Lower leg skin (tissue), 4 donors: ENCODE data around the gene MED20. TPM values are rescaled to one million over a fixed set of nuclear protein-coding genes. Genes with fewer than 3 reads are reported as not detected.

Experiments used
- DNase-seq, 2 donors: peaks; one replicate each; pipeline ENCODE4 v3.0.0-alpha.2; 2019; ENCODE audit warnings: low spot score in 2 of 2
- H3K4me3 ChIP-seq: fragments of 200-600 bp; sonication (generic); 2 replicates; pipeline ENCODE4 v1.5.1; 2017; ENCODE audit warnings: mild to moderate bottlenecking, low read depth; ENCODE audit not compliant: poor library complexity, severe bottlenecking
- CTCF ChIP-seq, 3 donors: fragments of 450-650 bp; IDR thresholded peaks; one replicate each; pipeline ENCODE4 v1.5.1; 2016; ENCODE audit warnings: antibody characterized with exemption in 3 of 3, mild to moderate bottlenecking in 3 of 3, moderate library complexity in 2 of 3
- POLR2A ChIP-seq, 2 donors: fragments of 450-650 bp; IDR thresholded peaks; one replicate each; pipeline ENCODE4 v1.6.1; 2016 to 2017; ENCODE audit warnings: antibody characterized with exemption in 2 of 2, mild to moderate bottlenecking in 1 of 2, moderate library complexity in 1 of 2
- WGBS, 2 donors: methylation state at CpG; one replicate each; pipeline ENCODE4 v1.1.5; 2018; 5-methylcytosine and 5-hydroxymethylcytosine counted together
- intact Hi-C: fragments of 100-400 bp; cut with DNase I; formaldehyde crosslinking; loops from one replicate; pipeline ENCODE4 v1.15.0; 2023; ENCODE audit warnings: low total_unique reads
- total RNA-seq, 4 donors: library from RNA; depleted of rRNA; stranded (reverse); fragments of >200 nt; gene quantifications; one replicate each; pipeline ENCODE4 v1.1.0, GENCODE V29; 2016

MED20 gene
- total RNA-seq, 4 donors from 2014 or later: 5.7 to 11.5 (median 9.8) TPM

GRCh38 chr6:41939176-41939847 is 18.4 kb upstream of the MED20 start:
- 40 to 44% methylated on average over 9 to 11 of the region's 11 CpGs for WGBS, 2 donors
- intact Hi-C loops: loop anchor here (10.0 kb wide), 1 partner anchor 235 kb away; the partner anchor contains the start of gene GUCA1A
- TF ChIP-seq POLR2A (IDR thresholded peaks at IDR 0.05) (no peak), CTCF (IDR thresholded peaks at IDR 0.05) (no peak)
- peak in 1 of 2 donors; percentile 89 for DNase-seq
- H3K4me3 ChIP-seq: no peak overlapping the region

DNA sequence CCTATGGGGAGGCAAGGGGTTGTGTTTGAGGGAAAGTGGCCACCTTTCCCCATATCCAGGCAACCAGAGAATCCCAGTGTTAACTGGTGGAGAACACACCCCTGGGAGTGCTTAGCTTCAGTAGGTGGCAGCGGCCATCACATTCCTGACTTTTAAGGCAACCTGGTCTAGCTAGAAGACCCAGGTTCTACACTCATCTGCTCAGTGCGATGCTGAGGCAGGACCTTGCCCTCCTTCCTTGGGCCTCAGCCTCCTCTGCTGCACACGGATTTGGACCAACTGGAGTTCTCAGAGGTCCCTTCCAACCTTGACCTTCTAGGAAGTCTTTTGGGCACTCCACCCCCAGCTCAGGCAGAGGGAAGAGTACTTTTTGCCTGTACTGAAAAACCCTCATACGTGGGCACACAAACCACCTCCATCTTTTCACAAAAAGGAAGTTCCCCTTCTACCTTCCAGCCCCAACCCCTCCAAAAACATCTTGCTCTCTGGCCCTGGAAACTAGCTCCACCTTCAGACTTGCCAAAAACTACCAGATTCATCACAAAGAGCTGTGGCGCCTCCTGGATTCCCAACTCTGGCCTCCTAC is 17.7 kb upstream of the MED20 start:
- no peak for TF ChIP-seq POLR2A (IDR thresholded peaks at IDR 0.05)
- no peak for TF ChIP-seq CTCF (IDR thresholded peaks at IDR 0.05)
- 65 to 67% methylated on average over 5 of the region's 5 CpGs for WGBS, 2 donors
- DNase-seq: no peak
- H3K4me3 ChIP-seq: no peak overlapping the region
- intact Hi-C loops: loop anchor here (10.0 kb wide), 1 partner anchor 236 kb away; the partner anchor contains the start of gene GUCA1A

- H3K4me3 ChIP-seq: no peak overlapping the region
- intact Hi-C loops: loop anchor here (10.0 kb wide), 1 partner anchor 237 kb away; the partner anchor contains the start of gene GUCA1A
- WGBS, 2 donors: 52 to 54% methylated on average over 4 of the region's 4 CpGs
- TF ChIP-seq POLR2A (IDR thresholded peaks at IDR 0.05) (no peak), CTCF (IDR thresholded peaks at IDR 0.05) (no peak)
- DNase-seq: no peak
Measured at GRCh38 chr6:41937861-41938574, 17.1 kb upstream of the MED20 start.

DNA sequence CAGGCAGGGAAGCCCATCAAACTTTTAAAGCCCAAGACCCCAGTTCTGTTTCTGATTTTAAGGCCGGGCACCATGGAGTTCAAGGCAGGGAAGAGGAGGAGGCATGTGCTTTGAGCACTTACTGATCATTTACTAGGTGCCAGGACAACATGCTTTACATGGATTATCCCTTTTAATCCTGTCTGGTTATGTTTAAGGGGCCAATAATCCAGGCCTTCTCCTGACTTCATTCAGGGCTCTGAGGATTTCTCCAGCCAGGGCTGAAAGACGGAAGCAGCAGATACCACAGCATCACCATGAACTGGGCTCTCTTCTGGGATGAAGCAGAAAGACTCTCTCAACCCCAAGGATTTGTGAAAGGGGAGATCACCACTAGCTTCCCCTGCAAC is 16.5 kb upstream of the MED20 start:
- TF ChIP-seq POLR2A (IDR thresholded peaks at IDR 0.05) (no peak), CTCF (IDR thresholded peaks at IDR 0.05) (no peak)
- DNase-seq: no peak
- H3K4me3 ChIP-seq: no peak overlapping the region
- 60 to 80% methylated on average over 2 of the region's 2 CpGs for WGBS, 2 donors
- intact Hi-C loops: loop anchor here (10.0 kb wide), 1 partner anchor 237 kb away; the partner anchor contains the start of gene GUCA1A

- 33 to 34% methylated on average over 7 to 8 of the region's 10 CpGs for WGBS, 2 donors
- TF ChIP-seq POLR2A (IDR thresholded peaks at IDR 0.05) (no peak), CTCF (IDR thresholded peaks at IDR 0.05) (peak in 1 of 3 donors; percentile 41)
- no peak overlapping the region for H3K4me3 ChIP-seq
- DNase-seq: peak; percentile 64 to 87
- intact Hi-C loops: loop anchor here (10.0 kb wide), 1 partner anchor 239 kb away; the partner anchor contains the start of gene GUCA1A
Measured at GRCh38 chr6:41936073-41936837, 15.3 kb upstream of the MED20 start.
